NOMO-1 treated with dmso at 0.1 percent for 144 hours (cell line): ENCODE measurements around the gene LGALS7.
A peak's percentile ranks its signal among the peaks of the same experiment; 100 is the strongest.
"Not testable (repeated sequence)": the region's sequence is repeated elsewhere in the genome, so short reads cannot be mapped to it uniquely, and the experiment has no call there.

Experiments
- DNase-seq: peaks from one replicate; lab custom pipeline; 2025; ENCODE audit not compliant: unreplicated experiment; lab: John Stamatoyannopoulos, UW

The LGALS7 gene

GRCh38 chr19:38774181-38774950, 1.0 kb upstream of the LGALS7 start:
- DNase-seq: no peak

- not testable (repeated sequence) for DNase-seq
Measured at GRCh38 chr19:38771569-38771968, 1.7 kb downstream of the LGALS7 start.

GRCh38 chr19:38770949-38771275, 2.4 kb downstream of the LGALS7 start:
- DNase-seq: not testable (repeated sequence)

- DNase-seq: not testable (repeated sequence)
Measured at GRCh38 chr19:38770228-38770948, 2.9 kb downstream of the LGALS7 start.

- DNase-seq: peak; percentile 33
Measured at GRCh38 chr19:38769635-38770211, 3.6 kb downstream of the LGALS7 start.

- DNase-seq: no peak
Measured at GRCh38 chr19:38766276-38767047, 6.9 kb downstream of the LGALS7 start.

- DNase-seq: no peak
Measured at GRCh38 chr19:38765214-38765613, 8.1 kb downstream of the LGALS7 start.

- no peak for DNase-seq
Measured at GRCh38 chr19:38763795-38764220, 9.5 kb downstream of the LGALS7 start.

GRCh38 chr19:38761884-38762389, 11.4 kb downstream of the LGALS7 start:
- not testable (repeated sequence) for DNase-seq

- DNase-seq: not testable (repeated sequence)
Measured at GRCh38 chr19:38760805-38761517, 12.4 kb downstream of the LGALS7 start.

- DNase-seq: no peak
Measured at GRCh38 chr19:38759590-38760003, 13.7 kb downstream of the LGALS7 start.

GRCh38 chr19:38754196-38754595, 19.1 kb downstream of the LGALS7 start:
- not testable (repeated sequence) for DNase-seq

- DNase-seq: not testable (repeated sequence)
Measured at GRCh38 chr19:38753783-38754182, 19.5 kb downstream of the LGALS7 start.

GRCh38 chr19:38745316-38745715, 28.0 kb downstream of the LGALS7 start:
- DNase-seq: no peak

- no peak for DNase-seq
Measured at GRCh38 chr19:38744874-38745273, 28.4 kb downstream of the LGALS7 start.

GRCh38 chr19:38744298-38744681, 29.0 kb downstream of the LGALS7 start, which contains the start of gene CAPN12:
Gene CAPN12 (minus strand): TSS chr19:38744474. CDS start chr19:38744165, 309 bp downstream.
- DNase-seq: no peak

- DNase-seq: no peak
Measured at GRCh38 chr19:38743394-38744297, 29.7 kb downstream of the LGALS7 start.

GRCh38 chr19:38742906-38743305, 30.4 kb downstream of the LGALS7 start:
- no peak for DNase-seq

- no peak for DNase-seq
Measured at GRCh38 chr19:38742296-38742695, 31.0 kb downstream of the LGALS7 start.
